ENCODE measurements around the gene TVP23B. TPM values are rescaled to one million over a fixed set of nuclear protein-coding genes. Genes with fewer than 3 reads are reported as not detected.
"Not testable (repeated sequence)": the region's sequence is repeated elsewhere in the genome, so short reads cannot be mapped to it uniquely, and the experiment has no call there.

TVP23B gene
- total RNA-seq (2021) = 26.5 and 31.6 TPM in 2 replicates
- percentile 91 among the genes with signal in this experiment for Bru-seq, nascent RNA
- BruChase-seq, experiment 1, labeled RNA remaining after a 2-hour chase = percentile 84 among the genes with signal in this experiment
- BruChase-seq, experiment 2, labeled RNA remaining after a 6-hour chase = percentile 80 among the genes with signal in this experiment
- long read RNA-seq, transcript TVP23B-201 (7 exons, 2,064 nt) = major isoform, 58 of 75 reads
- long read RNA-seq, partial matches to known transcripts = 8 of 75 reads
- long read RNA-seq, other reads (novel, unspliced or antisense) = 5 of 75 reads

GRCh38 chr17:18780991-18781718, at the start of gene TVP23B:
Gene TVP23B, plus strand, starts transcription at chr17:18781183. Its CDS starts 111 bp downstream, at chr17:18781294.
- intact Hi-C loops (cut with micrococcal nuclease; ENCODE audit: unreplicated experiment); H3K27me3 ChIP-seq (replicated peaks; ENCODE audit: insufficient read depth, low read depth, low read length, poor library complexity); H3K36me3 ChIP-seq (ENCODE audit: insufficient read depth, low read length, poor library complexity, severe bottlenecking); H3K4me1 ChIP-seq (ENCODE audit: insufficient read depth, low read length, poor library complexity, severe bottlenecking); CTCF ChIA-PET; POLR2A ChIA-PET (ENCODE audit: low non-redundant PET); H3K9me3 ChIP-seq (ENCODE audit: low read depth, low read length, poor library complexity, severe bottlenecking): not testable (repeated sequence)
- BruUV-seq (replicated peaks) = TSS peak; percentile 60
- Histone ChIP-seq H3K4me3 (ENCODE audit: low read depth, low read length, poor library complexity, severe bottlenecking) (peak within 1 kb of the TSS; percentile 58), H3K27ac (ENCODE audit: low read depth, low read length, poor library complexity, severe bottlenecking) (peak within 1 kb of the TSS; percentile 84)
- peak; percentile 97 for DNase-seq (ENCODE audit: low spot score)

- H3K36me3 ChIP-seq (ENCODE audit: insufficient read depth, low read length, poor library complexity, severe bottlenecking); H3K4me1 ChIP-seq (ENCODE audit: insufficient read depth, low read length, poor library complexity, severe bottlenecking); H3K27me3 ChIP-seq (replicated peaks; ENCODE audit: insufficient read depth, low read depth, low read length, poor library complexity); BruUV-seq (replicated peaks); H3K9me3 ChIP-seq (ENCODE audit: low read depth, low read length, poor library complexity, severe bottlenecking); intact Hi-C loops (cut with micrococcal nuclease; ENCODE audit: unreplicated experiment); CTCF ChIA-PET; DNase-seq (ENCODE audit: low spot score); POLR2A ChIA-PET (ENCODE audit: low non-redundant PET); H3K4me3 ChIP-seq (ENCODE audit: low read depth, low read length, poor library complexity, severe bottlenecking); H3K27ac ChIP-seq (ENCODE audit: low read depth, low read length, poor library complexity, severe bottlenecking): not testable (repeated sequence)
Observed at GRCh38 chr17:18732438-18732837, 48.5 kb upstream of the TVP23B start.

- POLR2A ChIA-PET (ENCODE audit: low non-redundant PET); H3K9me3 ChIP-seq (ENCODE audit: low read depth, low read length, poor library complexity, severe bottlenecking); BruUV-seq (replicated peaks); intact Hi-C loops (cut with micrococcal nuclease; ENCODE audit: unreplicated experiment); H3K36me3 ChIP-seq (ENCODE audit: insufficient read depth, low read length, poor library complexity, severe bottlenecking); H3K27ac ChIP-seq (ENCODE audit: low read depth, low read length, poor library complexity, severe bottlenecking); H3K4me1 ChIP-seq (ENCODE audit: insufficient read depth, low read length, poor library complexity, severe bottlenecking); H3K27me3 ChIP-seq (replicated peaks; ENCODE audit: insufficient read depth, low read depth, low read length, poor library complexity); H3K4me3 ChIP-seq (ENCODE audit: low read depth, low read length, poor library complexity, severe bottlenecking); CTCF ChIA-PET; DNase-seq (ENCODE audit: low spot score): not testable (repeated sequence)
Observed at GRCh38 chr17:18733350-18733749, 47.6 kb upstream of the TVP23B start.

- BruUV-seq (replicated peaks); POLR2A ChIA-PET (ENCODE audit: low non-redundant PET): not testable (repeated sequence)
Observed at GRCh38 chr17:18739616-18740391, 41.2 kb upstream of the TVP23B start.

GRCh38 chr17:18741228-18741627, 39.8 kb upstream of the TVP23B start:
- intact Hi-C loops (cut with micrococcal nuclease; ENCODE audit: unreplicated experiment); H3K9me3 ChIP-seq (ENCODE audit: low read depth, low read length, poor library complexity, severe bottlenecking); H3K4me3 ChIP-seq (ENCODE audit: low read depth, low read length, poor library complexity, severe bottlenecking); POLR2A ChIA-PET (ENCODE audit: low non-redundant PET); H3K36me3 ChIP-seq (ENCODE audit: insufficient read depth, low read length, poor library complexity, severe bottlenecking); BruUV-seq (replicated peaks); H3K4me1 ChIP-seq (ENCODE audit: insufficient read depth, low read length, poor library complexity, severe bottlenecking); H3K27ac ChIP-seq (ENCODE audit: low read depth, low read length, poor library complexity, severe bottlenecking); DNase-seq (ENCODE audit: low spot score); CTCF ChIA-PET; H3K27me3 ChIP-seq (replicated peaks; ENCODE audit: insufficient read depth, low read depth, low read length, poor library complexity): not testable (repeated sequence)

More at GRCh38 chr17:18739616-18740391, 41.2 kb upstream of the TVP23B start:
- CTCF ChIA-PET; intact Hi-C loops (cut with micrococcal nuclease; ENCODE audit: unreplicated experiment); H3K36me3 ChIP-seq (ENCODE audit: insufficient read depth, low read length, poor library complexity, severe bottlenecking); H3K9me3 ChIP-seq (ENCODE audit: low read depth, low read length, poor library complexity, severe bottlenecking); H3K4me3 ChIP-seq (ENCODE audit: low read depth, low read length, poor library complexity, severe bottlenecking); H3K27me3 ChIP-seq (replicated peaks; ENCODE audit: insufficient read depth, low read depth, low read length, poor library complexity); H3K27ac ChIP-seq (ENCODE audit: low read depth, low read length, poor library complexity, severe bottlenecking); H3K4me1 ChIP-seq (ENCODE audit: insufficient read depth, low read length, poor library complexity, severe bottlenecking): not testable (repeated sequence)
- peak; percentile 3 for DNase-seq (ENCODE audit: low spot score)

GRCh38 chr17:18743699-18744421, 37.1 kb upstream of the TVP23B start, which contains the start of gene FBXW10:
Gene FBXW10, plus strand, starts transcription at chr17:18744054. Its CDS starts 191 bp downstream, at chr17:18744245.
- H3K27ac ChIP-seq (ENCODE audit: low read depth, low read length, poor library complexity, severe bottlenecking); H3K4me1 ChIP-seq (ENCODE audit: insufficient read depth, low read length, poor library complexity, severe bottlenecking); BruUV-seq (replicated peaks); CTCF ChIA-PET; H3K9me3 ChIP-seq (ENCODE audit: low read depth, low read length, poor library complexity, severe bottlenecking); H3K4me3 ChIP-seq (ENCODE audit: low read depth, low read length, poor library complexity, severe bottlenecking); POLR2A ChIA-PET (ENCODE audit: low non-redundant PET); DNase-seq (ENCODE audit: low spot score); H3K27me3 ChIP-seq (replicated peaks; ENCODE audit: insufficient read depth, low read depth, low read length, poor library complexity); H3K36me3 ChIP-seq (ENCODE audit: insufficient read depth, low read length, poor library complexity, severe bottlenecking); intact Hi-C loops (cut with micrococcal nuclease; ENCODE audit: unreplicated experiment): not testable (repeated sequence)

- intact Hi-C loops (cut with micrococcal nuclease; ENCODE audit: unreplicated experiment); H3K27me3 ChIP-seq (replicated peaks; ENCODE audit: insufficient read depth, low read depth, low read length, poor library complexity); H3K4me1 ChIP-seq (ENCODE audit: insufficient read depth, low read length, poor library complexity, severe bottlenecking); H3K9me3 ChIP-seq (ENCODE audit: low read depth, low read length, poor library complexity, severe bottlenecking); BruUV-seq (replicated peaks); H3K36me3 ChIP-seq (ENCODE audit: insufficient read depth, low read length, poor library complexity, severe bottlenecking); H3K27ac ChIP-seq (ENCODE audit: low read depth, low read length, poor library complexity, severe bottlenecking); POLR2A ChIA-PET (ENCODE audit: low non-redundant PET); H3K4me3 ChIP-seq (ENCODE audit: low read depth, low read length, poor library complexity, severe bottlenecking); CTCF ChIA-PET; DNase-seq (ENCODE audit: low spot score): not testable (repeated sequence)
Observed at GRCh38 chr17:18744726-18745125, 36.3 kb upstream of the TVP23B start.

Measured in A673 (cell line).